ENCODE measurements around the gene AXIN1. TPM values are rescaled to one million over a fixed set of nuclear protein-coding genes. Genes with fewer than 3 reads are reported as not detected.

The AXIN1 gene
- total RNA-seq, 4 donors from 2014 or later = 17.5 to 29.7 (median 26.4) TPM

- H3K36me3 ChIP-seq = peaks cover 7 to 33% of the 10 kb centered on the region in 2 donors
- WGBS, 2 donors = 89 to 93% methylated on average over 38 to 40 of the region's 42 CpGs
- no peak overlapping the region for H3K4me3 ChIP-seq (replicated peaks in 1 of 3)
- DNase-seq = no peak
- no peaks in the 10 kb centered on the region for H3K9me3 ChIP-seq
- H3K4me1 ChIP-seq = peaks cover 17 to 21% of the 10 kb centered on the region in 2 donors
- H3K27ac ChIP-seq = no peak overlapping the region
- intact Hi-C loops (cut with DNase I) = no loop called here
- TF ChIP-seq POLR2A (IDR thresholded peaks at IDR 0.05) (no peak), CTCF (IDR thresholded peaks at IDR 0.05) (no peak)
- H3K27me3 ChIP-seq = no peaks in the 10 kb centered on the region
Measured at GRCh38 chr16:377419-377951, 25.0 kb upstream of the AXIN1 start.

- DNase-seq = no peak
Measured at GRCh38 chr16:376817-377418, 24.4 kb upstream of the AXIN1 start.

GRCh38 chr16:375927-376816 lies 23.6 kb upstream of the AXIN1 start:
- Histone ChIP-seq H3K9me3 (no peaks in the 10 kb centered on the region), H3K27me3 (no peaks in the 10 kb centered on the region), H3K36me3 (peaks cover 7 to 33% of the 10 kb centered on the region in 2 donors), H3K4me3 (replicated peaks in 1 of 3) (no peak overlapping the region), H3K27ac (no peak overlapping the region), H3K4me1 (peaks cover 17 to 21% of the 10 kb centered on the region in 2 donors)
- WGBS, 2 donors = 93 to 94% methylated on average over 10 to 28 of the region's 44 CpGs
- DNase-seq = no peak
- TF ChIP-seq CTCF (IDR thresholded peaks at IDR 0.05) (no peak), POLR2A (IDR thresholded peaks at IDR 0.05) (no peak)
- intact Hi-C loops (cut with DNase I) = no loop called here

More at GRCh38 chr16:376817-377418, 24.4 kb upstream of the AXIN1 start:
- Histone ChIP-seq H3K4me1 (peaks cover 17 to 21% of the 10 kb centered on the region in 2 donors), H3K27ac (no peak overlapping the region), H3K36me3 (peaks cover 7 to 33% of the 10 kb centered on the region in 2 donors), H3K9me3 (no peaks in the 10 kb centered on the region), H3K4me3 (replicated peaks in 1 of 3) (no peak overlapping the region), H3K27me3 (no peaks in the 10 kb centered on the region)
- intact Hi-C loops (cut with DNase I) = no loop called here
- 94 to 96% methylated on average over 22 to 25 of the region's 26 CpGs for WGBS, 2 donors
- TF ChIP-seq POLR2A (IDR thresholded peaks at IDR 0.05) = no peak
- TF ChIP-seq CTCF (IDR thresholded peaks at IDR 0.05) = no peak

- peaks cover 9 to 20% of the 10 kb centered on the region in 2 donors for H3K4me1 ChIP-seq
- no peaks in the 10 kb centered on the region for H3K27me3 ChIP-seq
- no peak for TF ChIP-seq CTCF (IDR thresholded peaks at IDR 0.05)
- TF ChIP-seq POLR2A (IDR thresholded peaks at IDR 0.05) = no peak
- H3K27ac ChIP-seq = no peak overlapping the region
- H3K36me3 ChIP-seq = peaks cover 7 to 33% of the 10 kb centered on the region in 2 donors
- no peak for DNase-seq
- 93 to 96% methylated on average over 23 of the region's 23 CpGs for WGBS, 2 donors
- no peak overlapping the region for H3K4me3 ChIP-seq (replicated peaks in 1 of 3)
- H3K9me3 ChIP-seq = no peaks in the 10 kb centered on the region
- intact Hi-C loops (cut with DNase I) = no loop called here
Measured at GRCh38 chr16:375212-375611, 22.7 kb upstream of the AXIN1 start.

GRCh38 chr16:374616-374926 lies 22.0 kb upstream of the AXIN1 start:
- no peak for TF ChIP-seq POLR2A (IDR thresholded peaks at IDR 0.05)
- TF ChIP-seq CTCF (IDR thresholded peaks at IDR 0.05) = no peak
- Histone ChIP-seq H3K4me3 (replicated peaks in 1 of 3) (no peak overlapping the region), H3K27me3 (no peaks in the 10 kb centered on the region), H3K9me3 (no peaks in the 10 kb centered on the region), H3K4me1 (peaks cover 7 to 20% of the 10 kb centered on the region in 2 donors), H3K27ac (no peak overlapping the region), H3K36me3 (peaks cover 7 to 33% of the 10 kb centered on the region in 2 donors)
- intact Hi-C loops (cut with DNase I) = no loop called here
- 87 to 98% methylated on average over 3 to 8 of the region's 9 CpGs for WGBS, 2 donors
- no peak for DNase-seq

Measured in thyroid gland (tissue), 4 donors.